Right ventricle myocardium inferior (tissue), 1 donor: ENCODE results near the gene PSMD14. TPM values are rescaled to one million over a fixed set of nuclear protein-coding genes. Genes with fewer than 3 reads are reported as not detected.
A peak's percentile ranks its signal among the peaks of the same experiment; 100 is the strongest.
"Not testable (repeated sequence)": the region's sequence is repeated elsewhere in the genome, so short reads cannot be mapped to it uniquely, and the experiment has no call there.

Experiments
- ATAC-seq: fragments of 200-7000 bp; cut with Tn5 transposase; one replicate; pipeline ENCODE4 v1.9.1; 2020; ENCODE audit warnings: mild to moderate bottlenecking, moderate library complexity
- DNase-seq: peaks from one replicate; pipeline ENCODE4 v3.0.0; 2021; ENCODE audit errors: missing footprints
- intact Hi-C: fragments of 100-400 bp; cut with DNase I; formaldehyde crosslinking; loops from one replicate; pipeline ENCODE4 v1.11.0; 2022
- long read RNA-seq: library from polyadenylated mRNA; unstranded; transcript quantifications from one replicate; pipeline ENCODE4 v2.0.0, GENCODE V29; 2021
- total RNA-seq: library from RNA; stranded (reverse); fragmentation: NEBNext Ultra II Directional; extraction: Animal tissue kit (Norgen Biotek cat#: 25700); gene quantifications from one replicate; pipeline ENCODE4 v1.2.1, GENCODE V29; 2021
- donor health status: DM: no; HTN: yes; CAD: no; lungs with severe emphysema.

PSMD14 gene
- 44.0 TPM for total RNA-seq
- long read RNA-seq, transcript PSMD14-201 (12 exons, 1,954 nt): major isoform, 37 of 41 reads
- long read RNA-seq, partial matches to known transcripts: 2 of 41 reads
- long read RNA-seq, other reads (novel, unspliced or antisense): 2 of 41 reads

GRCh38 chr2:161308178-161308955 lies at the start of gene PSMD14:
PSMD14 (plus strand) TSS chr2:161308425; CDS start chr2:161318826, 10,401 bp downstream.
- ATAC-seq (peak; percentile 96), DNase-seq (peak; percentile 97)
- intact Hi-C loops: no loop called here

GRCh38 chr2:161265874-161266273 lies 42.4 kb upstream of the PSMD14 start:
- intact Hi-C loops: no loop called here
- no peak for DNase-seq
- no peak for ATAC-seq

- no peak for ATAC-seq
- intact Hi-C loops: no loop called here
These were observed 39.1 kb upstream of the PSMD14 start for GRCh38 chr2:161269111-161269510.

GRCh38 chr2:161273038-161273760 lies 35.0 kb upstream of the PSMD14 start:
- ATAC-seq: no peak

More at GRCh38 chr2:161269111-161269510, 39.1 kb upstream of the PSMD14 start:
- no peak for DNase-seq

GRCh38 chr2:161278564-161279229 lies 29.5 kb upstream of the PSMD14 start:
- intact Hi-C loops, DNase-seq, ATAC-seq: not testable (repeated sequence)

More at GRCh38 chr2:161273038-161273760, 35.0 kb upstream of the PSMD14 start:
- intact Hi-C loops: loop anchor here (2.0 to 5.0 kb wide), 2 partner anchors 36 to 50 kb away; no protein-coding TSS in a partner anchor
- DNase-seq: no peak

- intact Hi-C loops, ATAC-seq, DNase-seq: not testable (repeated sequence)
These were observed 28.9 kb upstream of the PSMD14 start for GRCh38 chr2:161279230-161279815.

GRCh38 chr2:161280906-161281323 lies 27.3 kb upstream of the PSMD14 start:
- ATAC-seq, intact Hi-C loops: not testable (repeated sequence)
- peak; percentile 89 for DNase-seq

- ATAC-seq, DNase-seq, intact Hi-C loops: not testable (repeated sequence)
These were observed 26.5 kb upstream of the PSMD14 start for GRCh38 chr2:161281615-161282310.

GRCh38 chr2:161282311-161282644 lies 25.9 kb upstream of the PSMD14 start:
- DNase-seq, ATAC-seq: not testable (repeated sequence)

GRCh38 chr2:161283926-161284325 lies 24.3 kb upstream of the PSMD14 start:
- DNase-seq: no peak
- no peak for ATAC-seq
- intact Hi-C loops: no loop called here

More at GRCh38 chr2:161282311-161282644, 25.9 kb upstream of the PSMD14 start:
- intact Hi-C loops: not testable (repeated sequence)

- no peak for DNase-seq
- no peak for ATAC-seq
- intact Hi-C loops: no loop called here
These were observed 4.6 kb upstream of the PSMD14 start for GRCh38 chr2:161303535-161304050.

GRCh38 chr2:161306919-161307318 lies 1.3 kb upstream of the PSMD14 start:
- intact Hi-C loops: no loop called here
- ATAC-seq (no peak), DNase-seq (no peak)

GRCh38 chr2:161307676-161308075 lies 549 bp upstream of the PSMD14 start:
- intact Hi-C loops: no loop called here

GRCh38 chr2:161312996-161313395 lies 4.8 kb downstream of the PSMD14 start:
- ATAC-seq (no peak), DNase-seq (no peak)
- intact Hi-C loops: no loop called here

More at GRCh38 chr2:161307676-161308075, 549 bp upstream of the PSMD14 start:
- ATAC-seq (no peak), DNase-seq (no peak)

GRCh38 chr2:161315380-161315779 lies 7.2 kb downstream of the PSMD14 start:
- ATAC-seq (no peak), DNase-seq (no peak)
- intact Hi-C loops: no loop called here

GRCh38 chr2:161316701-161317100 lies 8.5 kb downstream of the PSMD14 start:
- DNase-seq: no peak
- ATAC-seq: no peak
- intact Hi-C loops: no loop called here

- DNase-seq: no peak
- no peak for ATAC-seq
- intact Hi-C loops: no loop called here
These were observed 13.9 kb downstream of the PSMD14 start for GRCh38 chr2:161321944-161322648.
